ENCODE data around the gene GDA. TPM values are rescaled to one million over a fixed set of nuclear protein-coding genes. Genes with fewer than 3 reads are reported as not detected.

Gene GDA
- total RNA-seq, 2 donors from 2014 or later = 0.44 TPM; not detected in 1

DNA sequence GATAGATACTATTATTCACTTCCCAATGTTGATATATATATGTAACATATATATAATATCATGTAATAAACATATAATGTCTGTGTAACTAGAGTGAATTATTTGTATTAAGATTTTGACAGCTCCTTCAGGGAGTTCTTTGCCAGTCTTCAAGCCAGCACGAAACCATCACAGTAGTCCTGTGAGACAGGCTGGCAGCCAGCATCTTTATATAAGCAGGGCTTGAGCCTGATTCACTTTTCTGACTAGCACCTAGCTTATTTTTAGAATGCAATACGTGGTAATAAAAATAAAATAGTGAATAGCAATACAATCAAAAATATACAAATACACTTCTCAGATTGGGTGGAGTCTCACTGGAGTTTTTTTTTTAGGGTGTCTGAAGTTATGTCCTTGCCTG lies 20.7 kb upstream of the GDA start:
- TF ChIP-seq, protein P1, sequence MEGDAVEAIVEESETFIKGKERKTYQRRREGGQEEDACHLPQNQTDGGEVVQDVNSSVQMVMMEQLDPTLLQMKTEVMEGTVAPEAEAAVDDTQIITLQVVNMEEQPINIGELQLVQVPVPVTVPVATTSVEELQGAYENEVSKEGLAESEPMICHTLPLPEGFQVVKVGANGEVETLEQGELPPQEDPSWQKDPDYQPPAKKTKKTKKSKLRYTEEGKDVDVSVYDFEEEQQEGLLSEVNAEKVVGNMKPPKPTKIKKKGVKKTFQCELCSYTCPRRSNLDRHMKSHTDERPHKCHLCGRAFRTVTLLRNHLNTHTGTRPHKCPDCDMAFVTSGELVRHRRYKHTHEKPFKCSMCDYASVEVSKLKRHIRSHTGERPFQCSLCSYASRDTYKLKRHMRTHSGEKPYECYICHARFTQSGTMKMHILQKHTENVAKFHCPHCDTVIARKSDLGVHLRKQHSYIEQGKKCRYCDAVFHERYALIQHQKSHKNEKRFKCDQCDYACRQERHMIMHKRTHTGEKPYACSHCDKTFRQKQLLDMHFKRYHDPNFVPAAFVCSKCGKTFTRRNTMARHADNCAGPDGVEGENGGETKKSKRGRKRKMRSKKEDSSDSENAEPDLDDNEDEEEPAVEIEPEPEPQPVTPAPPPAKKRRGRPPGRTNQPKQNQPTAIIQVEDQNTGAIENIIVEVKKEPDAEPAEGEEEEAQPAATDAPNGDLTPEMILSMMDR (IDR thresholded peaks at IDR 0.05) = no peak
- Histone ChIP-seq H3K27ac (no peak overlapping the region), H3K9me3 (no peaks in the 10 kb centered on the region), H3K36me3 (no peaks in the 10 kb centered on the region), H3K4me3 (no peak overlapping the region), H3K27me3 (no peaks in the 10 kb centered on the region), H3K4me1 (no peaks in the 10 kb centered on the region)
- no peak for DNase-seq (ENCODE audit: low spot score)

DNA sequence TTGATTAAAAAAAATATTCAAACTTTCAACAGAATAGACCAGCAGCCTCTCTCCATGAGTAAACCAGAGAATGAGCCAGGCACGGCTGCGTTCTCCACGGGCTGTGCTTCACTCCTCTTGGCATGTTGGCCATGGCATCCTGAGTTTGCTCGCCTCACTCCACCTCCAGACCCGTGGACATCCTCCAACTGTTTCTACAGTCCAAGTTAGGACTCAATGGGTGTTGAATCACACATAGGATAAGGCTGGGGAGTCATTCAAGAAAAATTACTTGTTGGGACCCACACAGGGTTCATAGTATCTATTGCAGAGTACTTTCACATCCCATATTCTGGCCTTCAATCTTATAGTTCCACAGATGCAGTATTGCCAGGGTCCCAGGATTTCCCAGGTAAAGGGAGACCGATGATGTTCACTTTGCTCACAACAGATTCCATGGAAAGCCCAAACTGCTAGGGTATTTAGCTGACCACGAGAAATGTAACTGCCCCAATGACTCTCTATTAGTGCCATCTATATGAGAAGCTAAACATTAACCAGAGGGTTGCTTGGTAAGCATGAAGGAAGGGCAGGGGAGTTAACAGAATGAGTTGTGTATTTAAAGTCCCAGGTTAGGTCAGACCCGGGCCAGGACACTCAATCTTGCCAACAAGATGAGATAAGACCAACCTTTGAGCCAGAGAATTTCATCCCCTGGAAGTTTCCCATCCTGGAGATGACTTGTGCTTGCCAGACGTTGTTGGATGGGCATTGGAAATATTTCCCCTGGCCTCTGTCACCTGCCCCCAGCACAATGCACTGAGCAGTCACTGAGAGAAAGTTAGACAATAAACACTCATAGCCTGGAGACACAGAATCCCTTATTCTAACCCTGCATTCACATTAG lies 19.7 kb upstream of the GDA start:
- H3K9me3 ChIP-seq = no peaks in the 10 kb centered on the region
- H3K27me3 ChIP-seq = no peaks in the 10 kb centered on the region
- no peaks in the 10 kb centered on the region for H3K36me3 ChIP-seq
- H3K4me3 ChIP-seq = no peak overlapping the region
- no peaks in the 10 kb centered on the region for H3K4me1 ChIP-seq
- no peak for DNase-seq (ENCODE audit: low spot score)
- no peak overlapping the region for H3K27ac ChIP-seq
- TF ChIP-seq, protein P1 (IDR thresholded peaks at IDR 0.05) = no peak

- TF ChIP-seq, protein P1 (IDR thresholded peaks at IDR 0.05) = no peak
- no peak for DNase-seq (ENCODE audit: low spot score)
- H3K36me3 ChIP-seq = no peaks in the 10 kb centered on the region
- H3K4me1 ChIP-seq = no peaks in the 10 kb centered on the region
- H3K27ac ChIP-seq = no peak overlapping the region
- H3K4me3 ChIP-seq = no peak overlapping the region
- H3K9me3 ChIP-seq = no peaks in the 10 kb centered on the region
- H3K27me3 ChIP-seq = no peaks in the 10 kb centered on the region
Observed at GRCh38 chr9:72130321-72130720, 18.9 kb upstream of the GDA start.

GRCh38 chr9:72131206-72131605 lies 18.0 kb upstream of the GDA start:
- TF ChIP-seq, protein P1 (IDR thresholded peaks at IDR 0.05) = no peak

DNA sequence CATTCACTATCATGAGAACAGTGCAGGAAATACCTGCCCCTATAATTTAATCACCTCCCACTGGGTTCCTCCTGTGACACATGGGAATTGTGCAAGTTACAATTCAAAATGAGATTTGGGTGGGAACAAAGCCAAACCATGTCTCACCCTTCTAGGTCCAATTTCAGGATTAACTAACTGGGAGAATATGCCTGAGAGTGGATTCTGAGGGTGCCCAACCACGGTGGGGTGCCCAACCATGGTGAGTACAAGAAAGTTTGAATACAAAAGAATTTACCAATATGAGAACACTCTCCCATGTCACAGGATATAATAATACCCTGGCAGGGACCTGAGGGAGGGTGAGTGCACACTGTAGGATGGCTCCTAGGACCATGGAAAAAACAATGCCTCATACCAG lies 17.2 kb upstream of the GDA start:
- Histone ChIP-seq H3K4me3 (no peak overlapping the region), H3K4me1 (no peaks in the 10 kb centered on the region), H3K27ac (no peak overlapping the region), H3K36me3 (no peaks in the 10 kb centered on the region), H3K9me3 (no peaks in the 10 kb centered on the region), H3K27me3 (no peaks in the 10 kb centered on the region)
- DNase-seq (ENCODE audit: low spot score) = no peak
- TF ChIP-seq, protein P1 (IDR thresholded peaks at IDR 0.05) = no peak

More at GRCh38 chr9:72131206-72131605, 18.0 kb upstream of the GDA start:
- Histone ChIP-seq H3K36me3 (no peaks in the 10 kb centered on the region), H3K9me3 (no peaks in the 10 kb centered on the region), H3K4me3 (no peak overlapping the region), H3K4me1 (no peaks in the 10 kb centered on the region), H3K27ac (no peak overlapping the region), H3K27me3 (no peaks in the 10 kb centered on the region)
- DNase-seq (ENCODE audit: low spot score) = no peak

Data from right atrium auricular region (tissue), 2 donors.